ENCODE results near the gene ONECUT1.
A peak's percentile ranks its signal among the peaks of the same experiment; 100 is the strongest.

Gene ONECUT1

DNA sequence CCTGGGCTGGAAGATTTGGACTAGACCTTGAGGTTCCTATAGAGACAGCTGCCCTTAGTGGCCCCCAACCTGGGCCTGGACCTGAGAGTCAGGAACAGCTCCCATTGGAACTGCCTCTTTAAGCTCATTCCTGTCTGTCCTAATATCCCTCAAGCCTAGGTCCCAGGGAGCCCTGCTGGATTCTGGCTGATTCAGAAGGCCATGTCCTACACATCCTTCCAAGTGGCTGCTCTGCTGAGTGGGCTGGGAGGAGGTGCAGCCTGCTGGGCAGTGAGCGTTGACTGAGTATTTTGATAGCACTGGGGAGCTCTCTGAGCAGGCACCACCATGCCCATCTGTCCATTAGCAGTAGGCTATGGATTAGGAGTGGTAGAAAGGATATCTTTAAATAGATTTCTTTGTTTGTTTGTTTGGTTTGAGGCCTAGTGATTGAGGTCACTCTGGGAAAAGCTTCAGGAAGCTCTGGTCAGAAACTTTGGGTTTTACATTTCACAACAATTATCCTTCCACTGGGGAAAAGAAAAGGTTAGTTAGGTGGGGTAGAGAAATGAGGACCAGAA, 56.4 kb downstream of the ONECUT1 start:
- no peak for DNase-seq (ENCODE audit: low read depth in 2 of 2)

- DNase-seq (ENCODE audit: low read depth in 2 of 2) = no peak
These were observed 57.0 kb downstream of the ONECUT1 start for GRCh38 chr15:52733088-52733487.

- DNase-seq (ENCODE audit: low read depth in 2 of 2) = no peak
These were observed 57.6 kb downstream of the ONECUT1 start for GRCh38 chr15:52732551-52732950.

- no peak for DNase-seq (ENCODE audit: low read depth in 2 of 2)
These were observed 58.2 kb downstream of the ONECUT1 start for GRCh38 chr15:52731732-52732470.

DNA sequence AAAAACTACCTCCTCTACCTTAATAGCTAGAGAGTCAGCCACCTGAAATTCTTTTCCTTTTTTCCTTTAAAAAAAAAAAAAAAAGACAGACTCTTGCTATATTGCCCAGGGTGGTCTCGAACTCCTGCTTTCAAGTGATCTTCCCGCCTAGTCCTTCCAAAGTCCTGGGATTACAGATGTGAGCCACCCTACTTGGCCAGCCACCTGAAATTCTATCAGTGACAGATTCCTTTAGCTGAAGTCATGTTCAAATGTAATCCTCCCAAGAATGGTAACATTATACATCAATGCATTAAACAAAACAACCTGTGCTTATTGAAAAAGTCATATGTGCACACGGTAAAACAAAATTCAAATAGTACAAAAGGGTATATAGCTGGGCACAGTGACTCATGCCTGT, 59.1 kb downstream of the ONECUT1 start:
- DNase-seq (ENCODE audit: low read depth in 2 of 2) = no peak

DNA sequence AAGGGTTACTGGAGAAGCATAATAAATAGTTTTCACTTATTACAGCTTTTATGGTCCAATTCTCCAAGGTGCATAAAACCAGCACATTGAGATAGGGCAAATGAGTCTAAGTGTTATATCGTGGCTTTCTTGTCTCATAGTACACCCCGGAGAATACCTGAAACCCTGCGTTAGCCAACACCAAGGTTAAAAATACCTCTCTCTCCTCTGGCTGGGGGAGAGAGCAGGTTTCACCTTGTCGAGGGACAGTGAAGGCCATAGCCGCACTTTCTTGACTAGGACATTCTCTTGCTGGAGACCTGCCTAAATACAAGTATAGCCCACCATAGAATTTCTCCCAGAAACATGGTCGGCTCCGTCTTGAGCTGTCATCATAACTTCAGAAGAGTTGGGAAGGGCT, 59.5 kb downstream of the ONECUT1 start:
- no peak for DNase-seq (ENCODE audit: low read depth in 2 of 2)

- peak in 1 of 2 donors; percentile 3 for DNase-seq (ENCODE audit: low read depth in 2 of 2)
These were observed 60.0 kb downstream of the ONECUT1 start for GRCh38 chr15:52730173-52730572.

GRCh38 chr15:52728899-52729298, 61.2 kb downstream of the ONECUT1 start:
- no peak for DNase-seq (ENCODE audit: low read depth in 2 of 2)

DNA sequence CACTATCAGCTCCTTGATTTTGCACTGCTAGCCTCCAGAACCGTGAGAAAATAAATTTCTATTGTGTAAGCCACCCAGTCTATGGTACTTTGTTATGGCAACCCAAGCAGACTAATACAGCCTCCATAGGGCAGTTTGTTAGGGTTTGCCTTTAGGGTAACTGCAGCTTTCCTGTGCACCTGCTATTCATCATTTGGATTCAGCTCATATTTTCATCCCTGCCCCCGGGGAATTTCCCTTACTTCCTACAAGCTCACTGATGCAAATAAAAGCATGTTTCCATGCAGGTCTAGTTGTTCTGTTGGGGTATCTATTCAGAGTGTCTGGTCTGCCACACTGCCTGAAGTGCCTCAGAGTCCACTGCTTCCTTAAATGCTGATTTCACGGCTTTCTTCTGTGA, 62.3 kb downstream of the ONECUT1 start:
- no peak for DNase-seq (ENCODE audit: low read depth in 2 of 2)

DNA sequence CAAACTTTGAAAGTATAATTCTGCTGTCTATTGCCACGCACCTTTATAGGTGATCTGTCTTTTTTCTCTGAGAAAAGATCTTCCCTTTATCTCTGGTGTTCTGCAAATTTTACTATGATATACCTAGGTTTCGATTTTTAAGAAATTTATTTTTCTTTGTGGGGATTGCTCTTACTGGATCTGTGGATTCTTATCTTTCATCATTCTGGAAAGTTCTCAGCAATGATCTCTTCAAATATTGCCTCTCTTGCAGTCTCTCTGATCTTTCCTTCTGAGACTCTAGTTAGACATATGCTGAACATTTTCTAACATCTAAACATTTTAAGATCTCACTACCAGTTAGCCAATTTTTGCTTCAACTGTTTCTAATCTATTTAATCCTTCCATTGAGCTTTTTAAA, 63.9 kb downstream of the ONECUT1 start:
- DNase-seq (ENCODE audit: low read depth in 2 of 2) = no peak

DNA sequence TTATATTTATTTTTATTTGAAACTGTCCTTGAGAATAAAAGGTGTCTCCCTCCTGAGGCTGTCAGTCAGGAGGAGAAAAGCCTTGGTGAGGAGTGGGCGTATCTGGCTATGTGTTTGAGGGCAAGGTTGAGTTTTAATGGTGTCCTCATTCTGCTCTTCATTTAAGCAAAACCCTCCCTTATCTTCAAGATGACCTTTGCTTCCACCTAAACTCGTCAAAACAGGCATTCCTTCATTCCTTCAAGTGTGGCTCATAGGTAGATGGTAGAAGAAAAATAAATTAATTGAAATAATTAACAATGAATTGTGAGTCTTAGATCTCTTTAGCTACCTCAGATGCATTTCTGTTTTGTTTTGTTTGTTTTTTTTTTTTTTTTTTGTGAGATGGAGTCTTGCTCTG, 71.6 kb downstream of the ONECUT1 start:
- DNase-seq (ENCODE audit: low read depth in 2 of 2) = no peak

- DNase-seq (ENCODE audit: low read depth in 2 of 2) = no peak
These were observed 72.2 kb downstream of the ONECUT1 start for GRCh38 chr15:52717924-52718323.

DNA sequence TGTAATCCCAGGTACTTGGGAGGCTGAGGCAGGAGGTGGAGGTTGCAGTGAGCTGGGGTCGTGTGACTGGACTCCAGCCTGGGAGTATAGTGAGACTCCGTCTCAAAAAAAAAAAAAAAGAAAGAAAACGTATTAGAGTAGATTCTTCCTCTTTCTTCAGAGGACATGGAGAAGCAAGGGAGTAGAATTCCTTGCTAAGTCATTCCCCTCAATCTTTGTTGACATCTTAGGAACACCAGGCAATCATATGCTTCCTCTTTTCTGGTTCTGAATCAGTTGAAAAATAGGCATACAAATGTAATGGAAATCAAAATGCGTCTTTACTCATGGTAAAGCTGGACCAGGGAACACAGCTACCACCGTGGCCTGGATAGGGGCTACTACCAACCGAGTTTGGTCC, 72.7 kb downstream of the ONECUT1 start:
- DNase-seq (ENCODE audit: low read depth in 2 of 2) = no peak

- DNase-seq (ENCODE audit: low read depth in 2 of 2) = no peak
These were observed 73.6 kb downstream of the ONECUT1 start for GRCh38 chr15:52716536-52716935.

- DNase-seq (ENCODE audit: low read depth in 2 of 2) = no peak
These were observed 74.7 kb downstream of the ONECUT1 start for GRCh38 chr15:52715411-52715810.

DNA sequence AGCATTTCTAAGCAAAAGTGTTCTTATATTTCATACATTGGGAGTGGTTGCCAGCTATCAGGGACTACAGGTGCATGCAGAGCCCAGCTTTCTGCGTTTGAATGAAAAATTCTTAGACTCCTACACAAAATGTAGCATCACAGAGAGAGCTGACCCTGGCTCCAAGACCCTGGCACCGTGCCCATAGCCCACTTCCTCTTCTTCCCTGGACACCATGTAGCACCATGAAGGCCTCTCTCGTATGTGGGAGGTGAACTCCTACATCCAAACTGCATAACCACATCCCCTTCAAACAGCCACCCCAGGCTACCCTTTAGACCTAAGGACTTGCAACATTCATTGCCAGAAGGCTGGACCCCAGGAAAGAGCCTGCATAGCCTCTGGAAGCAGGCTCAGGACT, 75.2 kb downstream of the ONECUT1 start:
- DNase-seq (ENCODE audit: low read depth in 2 of 2) = no peak

DNA sequence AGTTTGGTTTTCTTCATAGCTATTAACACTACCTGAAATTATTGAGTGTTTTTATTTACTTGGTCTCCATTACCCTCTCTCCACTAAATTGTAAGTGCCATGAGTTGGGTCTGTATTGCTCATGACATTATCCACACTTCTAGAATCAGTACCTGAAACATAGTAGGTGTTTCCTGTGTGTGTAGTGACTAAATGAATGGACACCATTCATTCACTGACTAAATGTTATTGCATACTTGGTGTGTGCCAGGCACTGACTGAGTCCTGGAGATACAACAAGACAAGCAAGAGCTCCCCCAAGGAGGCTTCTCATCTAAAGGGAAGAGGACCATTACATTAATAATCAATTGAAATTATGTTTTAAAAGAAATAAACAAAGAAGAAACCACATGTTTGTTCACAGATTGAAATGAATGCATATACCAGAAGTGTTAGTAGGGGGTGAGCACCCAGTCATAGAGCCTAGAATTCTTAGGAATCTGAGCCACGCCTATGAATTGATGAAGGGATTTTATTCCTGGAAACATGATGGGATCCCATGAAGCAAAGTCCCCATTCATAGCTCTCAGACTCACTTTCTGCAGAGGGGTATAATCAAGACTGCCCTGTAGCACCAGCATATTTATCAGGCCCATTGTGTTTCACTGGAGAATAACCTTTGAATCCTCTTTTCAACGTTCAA, 79.3 kb downstream of the ONECUT1 start:
- DNase-seq (ENCODE audit: low read depth in 2 of 2) = no peak

DNA sequence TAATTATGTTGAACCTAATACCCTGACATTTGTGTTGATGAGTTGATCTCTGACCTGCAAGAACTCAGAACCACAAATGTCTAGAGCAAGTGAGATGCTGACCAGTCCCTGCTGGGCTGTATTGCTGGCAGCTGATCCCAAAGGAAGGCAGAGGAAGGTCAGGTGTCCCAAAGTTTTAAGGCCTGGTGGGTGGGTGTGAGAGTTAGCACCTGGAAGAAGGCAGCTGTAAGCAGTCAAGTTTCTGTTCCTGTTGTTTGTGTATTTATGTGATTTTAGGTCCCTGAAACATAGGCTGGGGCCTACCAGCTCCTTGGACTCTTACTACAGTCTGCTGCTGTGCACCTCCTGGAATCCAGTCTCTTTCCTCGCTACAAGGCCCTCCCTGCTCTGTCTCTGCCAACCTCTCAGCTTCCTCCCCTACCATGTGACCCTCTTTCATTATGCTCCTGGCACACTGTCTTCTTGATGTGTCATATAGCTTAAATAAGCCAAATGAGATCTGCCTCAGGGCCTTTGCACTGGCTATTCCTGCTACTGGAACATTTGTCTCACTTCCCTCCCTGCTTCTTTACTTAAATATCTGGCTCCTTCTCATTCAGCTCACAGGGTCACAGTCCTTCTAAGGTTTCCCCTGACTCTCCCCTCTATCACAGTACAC, 80.0 kb downstream of the ONECUT1 start:
- no peak for DNase-seq (ENCODE audit: low read depth in 2 of 2)

GRCh38 chr15:52709187-52709981, 80.8 kb downstream of the ONECUT1 start:
- DNase-seq (ENCODE audit: low read depth in 2 of 2) = no peak
